Activated CD4-positive, alpha-beta T cell treated with anti-CD3 and anti-CD28 coated beads, Interleukin-2, amount 10 ng/mL, durations not matched to agents 24 days and 14 days (primary cell): ENCODE results near the gene IGFALS. TPM values are rescaled to one million over a fixed set of nuclear protein-coding genes. Genes with fewer than 3 reads are reported as not detected.

Source experiments
- DNase-seq: peaks from one replicate; pipeline ENCODE4 v3.0.0; 2022
- H3K27ac Mint-ChIP-seq: one replicate; pipeline ENCODE4 v1.8.0; 2022; ENCODE audit warnings: mild to moderate bottlenecking, mixed read lengths
- H3K27me3 Mint-ChIP-seq: one replicate; pipeline ENCODE4 v1.8.0; 2022; ENCODE audit warnings: mixed read lengths
- H3K36me3 Mint-ChIP-seq: one replicate; pipeline ENCODE4 v1.8.0; 2022; ENCODE audit warnings: low read depth, mild to moderate bottlenecking, mixed read lengths
- H3K4me1 Mint-ChIP-seq: one replicate; pipeline ENCODE4 v1.8.0; 2021; ENCODE audit warnings: mixed read lengths
- H3K4me3 Mint-ChIP-seq: one replicate; pipeline ENCODE4 v1.8.0; 2022; ENCODE audit warnings: mild to moderate bottlenecking, moderate library complexity, mixed read lengths
- H3K9me3 Mint-ChIP-seq: one replicate; pipeline ENCODE4 v1.8.0; 2021; ENCODE audit warnings: mixed read lengths
- intact Hi-C: fragments of 100-400 bp; cut with micrococcal nuclease; formaldehyde crosslinking; loops from one replicate; pipeline ENCODE4 v1.15.1; 2023
- total RNA-seq: library from RNA; stranded (reverse); gene quantifications from 2 replicates; pipeline ENCODE4 v1.2.3, GENCODE V29; 2022

IGFALS gene
- total RNA-seq, result 0.12 TPM in 1 of 2 replicates, not detected in the other

- no peak within 1 kb of the TSS for H3K4me3 Mint-ChIP-seq
- no peak within 1 kb of the TSS for H3K27ac Mint-ChIP-seq
- peaks cover 7% of the 10 kb centered on the region for H3K36me3 Mint-ChIP-seq
- no peaks in the 10 kb centered on the region for H3K9me3 Mint-ChIP-seq
- no peaks in the 10 kb centered on the region for H3K4me1 Mint-ChIP-seq
- intact Hi-C loops, result no loop called here
- DNase-seq, result no peak
- H3K27me3 Mint-ChIP-seq, result no peaks in the 10 kb centered on the region
These were observed at the start of gene IGFALS for GRCh38 chr16:1793578-1794220. TSS of gene IGFALS (minus strand) at chr16:1793705. CDS start at chr16:1793652, 53 bp downstream.

- Mint-ChIP-seq H3K27ac (no peak overlapping the region), H3K27me3 (no peaks in the 10 kb centered on the region), H3K9me3 (no peaks in the 10 kb centered on the region), H3K4me3 (no peak overlapping the region), H3K4me1 (no peaks in the 10 kb centered on the region), H3K36me3 (no peaks in the 10 kb centered on the region)
- DNase-seq, result no peak
- intact Hi-C loops, result no loop called here
These were observed 46.0 kb upstream of the IGFALS start for GRCh38 chr16:1839554-1839953.

- H3K4me1 Mint-ChIP-seq, result peaks cover 6% of the 10 kb centered on the region
- H3K27ac Mint-ChIP-seq, result no peak overlapping the region
- H3K27me3 Mint-ChIP-seq, result no peaks in the 10 kb centered on the region
- no peak for DNase-seq
- no peaks in the 10 kb centered on the region for H3K9me3 Mint-ChIP-seq
- H3K36me3 Mint-ChIP-seq, result peaks cover 4% of the 10 kb centered on the region
- intact Hi-C loops, result no loop called here
- H3K4me3 Mint-ChIP-seq, result no peak overlapping the region
These were observed 40.6 kb upstream of the IGFALS start for GRCh38 chr16:1834096-1834495.

GRCh38 chr16:1832838-1833454, 39.4 kb upstream of the IGFALS start:
- DNase-seq, result no peak
- Mint-ChIP-seq H3K9me3 (no peaks in the 10 kb centered on the region), H3K4me1 (peaks cover 10% of the 10 kb centered on the region), H3K27ac (no peak overlapping the region), H3K36me3 (peaks cover 5% of the 10 kb centered on the region), H3K4me3 (no peak overlapping the region), H3K27me3 (no peaks in the 10 kb centered on the region)
- intact Hi-C loops, result no loop called here

- intact Hi-C loops, result no loop called here
- Mint-ChIP-seq H3K4me3 (no peak overlapping the region), H3K27me3 (no peaks in the 10 kb centered on the region), H3K4me1 (peaks cover 14% of the 10 kb centered on the region), H3K9me3 (no peaks in the 10 kb centered on the region), H3K27ac (no peak overlapping the region), H3K36me3 (peaks cover 9% of the 10 kb centered on the region)
- no peak for DNase-seq
These were observed 37.9 kb upstream of the IGFALS start for GRCh38 chr16:1831186-1832075.

GRCh38 chr16:1830213-1830612, 36.7 kb upstream of the IGFALS start:
- Mint-ChIP-seq H3K4me1 (peaks cover 19% of the 10 kb centered on the region), H3K9me3 (no peaks in the 10 kb centered on the region), H3K36me3 (peaks cover 9% of the 10 kb centered on the region), H3K4me3 (no peak overlapping the region), H3K27ac (no peak overlapping the region), H3K27me3 (no peaks in the 10 kb centered on the region)
- intact Hi-C loops, result no loop called here
- no peak for DNase-seq

GRCh38 chr16:1828645-1829410, 35.3 kb upstream of the IGFALS start:
- no peaks in the 10 kb centered on the region for H3K27me3 Mint-ChIP-seq
- no peak for DNase-seq
- H3K27ac Mint-ChIP-seq, result no peak overlapping the region
- H3K36me3 Mint-ChIP-seq, result peaks cover 9% of the 10 kb centered on the region
- intact Hi-C loops, result no loop called here
- H3K9me3 Mint-ChIP-seq, result no peaks in the 10 kb centered on the region
- H3K4me1 Mint-ChIP-seq, result peaks cover 25% of the 10 kb centered on the region
- H3K4me3 Mint-ChIP-seq, result peak overlapping the region; percentile 97

- peak within 1 kb of the TSS; percentile 97 for H3K4me3 Mint-ChIP-seq
- intact Hi-C loops, result loop anchor here (2.0 kb wide), 1 partner anchor 44 kb away; the partner anchor contains the start of genes NUBP2 and SPSB3
- peaks cover 25% of the 10 kb centered on the region for H3K4me1 Mint-ChIP-seq
- peak; percentile 98 for DNase-seq
- H3K27ac Mint-ChIP-seq, result peak within 1 kb of the TSS; percentile 89
- no peaks in the 10 kb centered on the region for H3K9me3 Mint-ChIP-seq
- peaks cover 8% of the 10 kb centered on the region for H3K36me3 Mint-ChIP-seq
- no peaks in the 10 kb centered on the region for H3K27me3 Mint-ChIP-seq
These were observed 33.4 kb upstream of the IGFALS start, which contains the start of the genes FAHD1 and HAGH for GRCh38 chr16:1826691-1827573. TSS of gene FAHD1 (plus strand) at chr16:1827206. CDS start at chr16:1827239, 33 bp downstream. TSS of gene HAGH (minus strand) at chr16:1826825. CDS start at chr16:1826787, 38 bp downstream.

GRCh38 chr16:1825864-1826690, 32.6 kb upstream of the IGFALS start:
- DNase-seq, result peak; percentile 91
- Mint-ChIP-seq H3K27me3 (no peaks in the 10 kb centered on the region), H3K36me3 (peaks cover 8% of the 10 kb centered on the region), H3K4me1 (peaks cover 25% of the 10 kb centered on the region), H3K4me3 (peak overlapping the region; percentile 85), H3K9me3 (no peaks in the 10 kb centered on the region), H3K27ac (peak overlapping the region; percentile 83)
- intact Hi-C loops, result loop anchor here (2.0 kb wide), 2 partner anchors 43 to 55 kb away; partner anchors contain the start of genes NME3, NUBP2 and SPSB3

- Mint-ChIP-seq H3K36me3 (peaks cover 8% of the 10 kb centered on the region), H3K4me3 (peak overlapping the region; percentile 85), H3K4me1 (peaks cover 25% of the 10 kb centered on the region), H3K27me3 (no peaks in the 10 kb centered on the region), H3K9me3 (no peaks in the 10 kb centered on the region), H3K27ac (peak overlapping the region; percentile 83)
- DNase-seq, result no peak
- intact Hi-C loops, result loop anchor here (2.0 kb wide), 1 partner anchor 55 kb away; the partner anchor contains the start of gene NME3
These were observed 31.9 kb upstream of the IGFALS start for GRCh38 chr16:1825381-1825863.

- H3K27me3 Mint-ChIP-seq, result no peaks in the 10 kb centered on the region
- intact Hi-C loops, result loop anchor here (2.0 kb wide), 1 partner anchor 53 kb away; the partner anchor contains the start of gene NME3
- peaks cover 7% of the 10 kb centered on the region for H3K36me3 Mint-ChIP-seq
- no peaks in the 10 kb centered on the region for H3K9me3 Mint-ChIP-seq
- H3K4me1 Mint-ChIP-seq, result peaks cover 18% of the 10 kb centered on the region
- DNase-seq, result no peak
- peak overlapping the region; percentile 10 for H3K4me3 Mint-ChIP-seq
- H3K27ac Mint-ChIP-seq, result no peak overlapping the region
These were observed 30.3 kb upstream of the IGFALS start for GRCh38 chr16:1823821-1824220.

- H3K4me1 Mint-ChIP-seq, result peaks cover 17% of the 10 kb centered on the region
- intact Hi-C loops, result no loop called here
These were observed 29.3 kb upstream of the IGFALS start for GRCh38 chr16:1822801-1823200.

More at GRCh38 chr16:1822801-1823200, 29.3 kb upstream of the IGFALS start:
- H3K4me3 Mint-ChIP-seq, result no peak overlapping the region
- H3K27ac Mint-ChIP-seq, result no peak overlapping the region
- H3K27me3 Mint-ChIP-seq, result no peaks in the 10 kb centered on the region
- DNase-seq, result no peak
- no peaks in the 10 kb centered on the region for H3K9me3 Mint-ChIP-seq
- H3K36me3 Mint-ChIP-seq, result peaks cover 7% of the 10 kb centered on the region
